GM12873 (cell line): ENCODE data around the gene HBS1L.

Experiments used
- TF ChIP-seq, protein P1 (sequence below): IDR thresholded peaks from 2 replicates; pipeline ENCODE4 v1.5.1; 2012; ENCODE audit warnings: low read depth, mild to moderate bottlenecking, moderate library complexity, low read length, control low read depth; ENCODE audit not compliant: insufficient read depth; ENCODE audit errors: missing control alignments

HBS1L gene

DNA sequence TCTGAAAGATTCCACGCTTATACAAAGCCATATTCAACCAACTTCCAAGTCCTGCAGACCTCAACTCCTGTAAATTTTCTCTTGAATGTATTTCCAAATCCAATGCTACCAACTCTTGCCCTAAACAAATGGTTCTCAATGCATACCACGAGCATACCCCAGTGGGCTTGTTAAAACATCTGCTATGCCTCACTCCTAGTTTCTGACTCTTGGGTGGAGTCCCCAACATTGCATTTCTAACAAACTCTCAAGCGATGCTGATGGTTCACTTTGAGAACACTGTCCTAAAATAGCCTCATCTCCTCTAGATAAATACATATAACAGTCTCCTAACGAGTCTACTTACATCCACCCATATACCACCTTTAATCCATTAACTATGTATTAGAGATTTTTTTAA is 7.3 kb downstream of the HBS1L start:
- TF ChIP-seq, protein P1, sequence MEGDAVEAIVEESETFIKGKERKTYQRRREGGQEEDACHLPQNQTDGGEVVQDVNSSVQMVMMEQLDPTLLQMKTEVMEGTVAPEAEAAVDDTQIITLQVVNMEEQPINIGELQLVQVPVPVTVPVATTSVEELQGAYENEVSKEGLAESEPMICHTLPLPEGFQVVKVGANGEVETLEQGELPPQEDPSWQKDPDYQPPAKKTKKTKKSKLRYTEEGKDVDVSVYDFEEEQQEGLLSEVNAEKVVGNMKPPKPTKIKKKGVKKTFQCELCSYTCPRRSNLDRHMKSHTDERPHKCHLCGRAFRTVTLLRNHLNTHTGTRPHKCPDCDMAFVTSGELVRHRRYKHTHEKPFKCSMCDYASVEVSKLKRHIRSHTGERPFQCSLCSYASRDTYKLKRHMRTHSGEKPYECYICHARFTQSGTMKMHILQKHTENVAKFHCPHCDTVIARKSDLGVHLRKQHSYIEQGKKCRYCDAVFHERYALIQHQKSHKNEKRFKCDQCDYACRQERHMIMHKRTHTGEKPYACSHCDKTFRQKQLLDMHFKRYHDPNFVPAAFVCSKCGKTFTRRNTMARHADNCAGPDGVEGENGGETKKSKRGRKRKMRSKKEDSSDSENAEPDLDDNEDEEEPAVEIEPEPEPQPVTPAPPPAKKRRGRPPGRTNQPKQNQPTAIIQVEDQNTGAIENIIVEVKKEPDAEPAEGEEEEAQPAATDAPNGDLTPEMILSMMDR: no peak

DNA sequence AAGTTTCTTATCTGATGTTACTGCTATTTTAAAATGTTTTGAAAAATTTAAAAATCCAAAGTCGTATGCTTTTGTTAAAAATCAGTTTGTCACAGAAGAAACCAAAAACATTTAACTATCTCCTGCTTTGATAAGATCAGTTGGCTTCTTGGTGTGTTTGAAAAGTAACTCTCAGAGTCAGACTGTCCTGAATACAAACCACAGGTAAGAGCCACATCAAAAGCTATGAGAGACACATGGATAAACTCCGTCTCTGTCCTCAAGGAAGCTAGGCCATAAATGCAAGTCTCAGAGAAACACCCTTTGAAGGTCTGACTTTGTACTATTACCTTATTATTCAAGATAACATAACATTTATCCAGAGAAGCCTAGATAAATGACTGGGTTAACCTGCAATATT is 7.7 kb downstream of the HBS1L start:
- TF ChIP-seq, protein P1: no peak

DNA sequence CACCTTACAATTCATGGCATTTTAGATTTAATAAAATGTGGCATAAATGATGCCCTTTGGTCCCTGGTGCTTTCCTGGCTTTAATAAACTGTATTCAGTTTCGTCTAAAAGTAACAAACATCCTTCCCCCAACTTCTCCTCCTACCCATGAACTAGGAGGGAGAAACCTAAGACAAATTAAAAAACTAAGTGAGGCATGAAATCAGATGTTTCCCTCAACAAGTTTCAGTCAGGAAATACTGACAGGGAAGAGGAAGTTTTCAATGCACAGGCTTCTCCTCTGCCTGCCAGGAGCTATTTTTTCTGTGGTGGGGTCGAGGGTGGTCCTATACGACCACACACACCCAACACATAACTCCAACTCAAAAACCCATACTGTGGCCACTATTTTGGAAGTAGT is 10.0 kb downstream of the HBS1L start:
- TF ChIP-seq, protein P1: no peak

DNA sequence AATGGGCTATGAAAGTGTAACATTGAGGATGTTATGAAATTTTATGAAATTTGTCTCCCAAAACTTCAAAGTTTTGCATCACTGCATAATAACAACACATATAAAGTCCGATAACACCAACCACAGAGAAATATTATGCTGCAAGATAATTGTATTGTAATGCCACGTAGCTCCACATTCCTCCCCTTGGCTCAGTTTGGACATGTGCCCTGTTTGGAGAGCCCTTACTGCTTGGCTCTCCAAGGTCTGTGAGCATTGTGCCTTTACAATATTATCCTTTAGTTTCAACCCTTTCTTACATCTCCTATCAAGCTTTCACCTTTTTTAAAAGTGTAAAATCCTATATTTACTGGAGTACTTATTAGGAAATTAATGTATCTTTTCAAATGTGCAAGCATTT is 10.8 kb downstream of the HBS1L start:
- TF ChIP-seq, protein P1: no peak

DNA sequence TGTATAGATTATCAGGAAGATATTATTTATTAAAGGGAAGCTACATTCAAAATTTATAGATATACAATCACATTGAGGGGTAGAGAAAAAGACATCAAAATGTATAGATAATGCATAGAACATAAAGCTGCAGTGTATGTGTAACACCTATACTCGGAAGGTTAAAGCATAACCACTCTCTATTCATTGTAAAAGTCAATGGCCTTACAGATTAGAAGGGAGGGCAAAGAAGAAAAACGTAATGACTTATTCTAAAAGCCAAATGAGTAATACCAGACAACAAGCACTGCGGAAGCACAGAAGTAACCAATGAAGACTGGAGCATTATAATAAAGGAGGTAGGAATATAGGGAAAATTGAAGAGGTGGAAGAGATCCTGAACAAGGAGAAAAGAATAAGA is 11.3 kb downstream of the HBS1L start:
- TF ChIP-seq, protein P1: no peak

DNA sequence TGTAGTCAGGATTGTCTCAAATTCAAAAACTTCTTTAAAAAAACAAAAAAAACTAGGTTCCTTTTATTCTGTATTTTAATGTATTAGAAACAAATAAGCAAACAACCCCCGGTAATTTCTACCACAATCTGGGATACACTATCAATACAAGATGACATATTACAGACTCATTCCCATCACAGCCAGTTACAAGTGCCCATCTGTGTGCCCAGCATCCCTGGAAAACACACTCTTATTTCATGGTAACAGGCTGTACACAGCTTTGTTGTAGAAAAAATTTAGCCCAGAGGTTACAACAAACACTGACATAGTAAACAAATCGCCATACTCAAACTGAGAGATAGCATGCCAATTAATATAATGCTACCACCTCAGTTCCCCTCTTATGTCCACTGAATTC is 16.3 kb downstream of the HBS1L start:
- TF ChIP-seq, protein P1: no peak

DNA sequence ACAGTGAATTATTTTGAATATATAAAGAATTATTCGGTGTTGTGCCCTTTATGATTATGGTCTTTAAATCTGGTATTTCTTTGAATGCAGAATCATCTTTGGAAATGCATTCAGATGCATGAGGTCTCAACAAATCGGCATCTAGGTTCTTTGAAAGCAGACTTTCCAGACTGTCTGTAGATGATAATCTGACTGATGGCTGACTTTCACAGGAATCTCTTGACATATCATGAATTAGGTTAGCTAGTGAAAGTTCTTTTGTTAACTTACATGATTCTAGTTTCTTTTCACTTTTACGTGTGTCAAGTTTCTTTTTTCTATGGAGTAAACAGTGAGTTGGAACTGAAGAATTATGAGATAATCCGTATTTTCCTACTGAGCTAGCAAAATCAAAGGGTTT is 17.1 kb downstream of the HBS1L start:
- TF ChIP-seq, protein P1: no peak
